ACC112 (cell line): Measurements from ENCODE around the gene FAM3B.

Source experiments
- H2AFZ ChIP-seq: fragments of 200-600 bp; sonication (generic); one replicate; pipeline ENCODE4 v1.6.0; 2017; ENCODE audit warnings: antibody characterized with exemption, low read length; ENCODE audit not compliant: unreplicated experiment
- H3K27ac ChIP-seq: fragments of 200-600 bp; sonication (generic); 2 replicates; pipeline ENCODE4 v1.5.1; 2014; ENCODE audit warnings: low read depth, mild to moderate bottlenecking, antibody characterized with exemption, low read length, moderate library complexity
- H3K27me3 ChIP-seq: fragments of 200-600 bp; sonication (generic); 2 replicates; pipeline ENCODE4 v1.6.1; 2014; ENCODE audit warnings: mild to moderate bottlenecking, antibody characterized with exemption, low read length, moderate library complexity, mixed read lengths; ENCODE audit not compliant: insufficient read depth
- H3K36me3 ChIP-seq: fragments of 200-600 bp; sonication (generic); 2 replicates; pipeline ENCODE4 v1.6.1; 2016; ENCODE audit warnings: mild to moderate bottlenecking, antibody characterized with exemption, low read length, moderate library complexity, mixed read lengths; ENCODE audit not compliant: insufficient read depth
- H3K4me1 ChIP-seq: fragments of 200-600 bp; sonication (generic); one replicate; pipeline ENCODE4 v1.6.1; 2016; ENCODE audit warnings: low read length, mixed read lengths; ENCODE audit not compliant: insufficient read depth, unreplicated experiment, control insufficient read depth
- H3K4me3 ChIP-seq: fragments of 200-600 bp; sonication (generic); 2 replicates; pipeline ENCODE4 v1.5.1; 2014; ENCODE audit warnings: mild to moderate bottlenecking, low read depth, low read length
- H3K79me2 ChIP-seq: fragments of 200-600 bp; sonication (generic); one replicate; pipeline ENCODE4 v1.6.0; 2016; ENCODE audit warnings: low read length; ENCODE audit not compliant: control insufficient read depth, unreplicated experiment, insufficient read depth

FAM3B gene

GRCh38 chr21:41319273-41319672, 2.7 kb downstream of the FAM3B start:
- H2AFZ ChIP-seq = no peak overlapping the region
- H3K4me3 ChIP-seq = no peak overlapping the region
- no peaks in the 10 kb centered on the region for H3K4me1 ChIP-seq
- H3K36me3 ChIP-seq = no peaks in the 10 kb centered on the region
- no peaks in the 10 kb centered on the region for H3K79me2 ChIP-seq
- H3K27ac ChIP-seq = no peak overlapping the region
- H3K27me3 ChIP-seq = peaks cover 87% of the 10 kb centered on the region

- no peak overlapping the region for H2AFZ ChIP-seq
- no peak overlapping the region for H3K27ac ChIP-seq
- H3K79me2 ChIP-seq = no peaks in the 10 kb centered on the region
- H3K36me3 ChIP-seq = no peaks in the 10 kb centered on the region
- no peaks in the 10 kb centered on the region for H3K4me1 ChIP-seq
- H3K4me3 ChIP-seq = no peak overlapping the region
- peaks cover 82% of the 10 kb centered on the region for H3K27me3 ChIP-seq
Observed at GRCh38 chr21:41321211-41321907, 4.8 kb downstream of the FAM3B start.

GRCh38 chr21:41321908-41322495, 5.4 kb downstream of the FAM3B start:
- Histone ChIP-seq H3K27ac (no peak overlapping the region), H3K79me2 (no peaks in the 10 kb centered on the region), H2AFZ (no peak overlapping the region), H3K4me3 (no peak overlapping the region), H3K36me3 (no peaks in the 10 kb centered on the region), H3K4me1 (no peaks in the 10 kb centered on the region), H3K27me3 (peaks cover 79% of the 10 kb centered on the region)

- no peaks in the 10 kb centered on the region for H3K4me1 ChIP-seq
- no peak overlapping the region for H2AFZ ChIP-seq
- H3K27me3 ChIP-seq = peaks cover 74% of the 10 kb centered on the region
- no peaks in the 10 kb centered on the region for H3K79me2 ChIP-seq
- H3K27ac ChIP-seq = no peak overlapping the region
- H3K4me3 ChIP-seq = no peak overlapping the region
- H3K36me3 ChIP-seq = no peaks in the 10 kb centered on the region
Observed at GRCh38 chr21:41322496-41323382, 6.1 kb downstream of the FAM3B start.

GRCh38 chr21:41325138-41325912, 8.7 kb downstream of the FAM3B start:
- no peaks in the 10 kb centered on the region for H3K36me3 ChIP-seq
- H3K27ac ChIP-seq = no peak overlapping the region
- H3K79me2 ChIP-seq = no peaks in the 10 kb centered on the region
- H3K4me3 ChIP-seq = no peak overlapping the region
- no peak overlapping the region for H2AFZ ChIP-seq
- H3K27me3 ChIP-seq = peaks cover 62% of the 10 kb centered on the region
- no peaks in the 10 kb centered on the region for H3K4me1 ChIP-seq

- Histone ChIP-seq H3K27ac (no peak overlapping the region), H3K4me1 (no peaks in the 10 kb centered on the region), H3K4me3 (no peak overlapping the region), H3K79me2 (no peaks in the 10 kb centered on the region), H2AFZ (no peak overlapping the region), H3K36me3 (no peaks in the 10 kb centered on the region), H3K27me3 (peaks cover 61% of the 10 kb centered on the region)
Observed at GRCh38 chr21:41326414-41327080, 9.9 kb downstream of the FAM3B start.

GRCh38 chr21:41327753-41328152, 11.2 kb downstream of the FAM3B start:
- Histone ChIP-seq H3K27ac (no peak overlapping the region), H3K4me1 (no peaks in the 10 kb centered on the region), H3K36me3 (no peaks in the 10 kb centered on the region), H3K27me3 (peaks cover 60% of the 10 kb centered on the region), H3K4me3 (no peak overlapping the region), H3K79me2 (no peaks in the 10 kb centered on the region), H2AFZ (no peak overlapping the region)

- Histone ChIP-seq H3K4me3 (no peak overlapping the region), H3K36me3 (no peaks in the 10 kb centered on the region), H3K4me1 (no peaks in the 10 kb centered on the region), H2AFZ (no peak overlapping the region), H3K79me2 (no peaks in the 10 kb centered on the region), H3K27ac (no peak overlapping the region), H3K27me3 (peaks cover 58% of the 10 kb centered on the region)
Observed at GRCh38 chr21:41328660-41329607, 12.3 kb downstream of the FAM3B start.

- H3K4me1 ChIP-seq = no peaks in the 10 kb centered on the region
- H3K27me3 ChIP-seq = peaks cover 59% of the 10 kb centered on the region
- no peak overlapping the region for H2AFZ ChIP-seq
- H3K4me3 ChIP-seq = no peak overlapping the region
- H3K79me2 ChIP-seq = no peaks in the 10 kb centered on the region
- no peak overlapping the region for H3K27ac ChIP-seq
- H3K36me3 ChIP-seq = no peaks in the 10 kb centered on the region
Observed at GRCh38 chr21:41333752-41334151, 17.2 kb downstream of the FAM3B start.
